ENCODE data around the gene CSTB.

- no peak for TF ChIP-seq ZNF10 (tag by site-specific recombination; IDR thresholded peaks at IDR 0.05)
- no peak for TF ChIP-seq ZNF776 (tag by site-specific recombination; IDR thresholded peaks at IDR 0.05; ENCODE audit: borderline replicate concordance)
- TF ChIP-seq TCF7L2 (IDR thresholded peaks at IDR 0.05; ENCODE audit: borderline replicate concordance, low read depth, low read length), result no peak
- no peak for TF ChIP-seq ZNF596 (tag by site-specific recombination; IDR thresholded peaks at IDR 0.05)
These were observed 8.6 kb downstream of the CSTB start for GRCh38 chr21:43767498-43767983.
